HFFc6 (cell line): ENCODE results near the gene TENM4. TPM values are rescaled to one million over a fixed set of nuclear protein-coding genes. Genes with fewer than 3 reads are reported as not detected.
A peak's percentile ranks its signal among the peaks of the same experiment; 100 is the strongest.

Source experiments
- DNase-seq: peaks from one replicate; pipeline ENCODE4 v3.0.0-alpha.2; 2018
- H3K27ac Mint-ChIP-seq: 2 replicates; pipeline ENCODE4 v1.8.0; 2020; ENCODE audit warnings: mild to moderate bottlenecking, mixed read lengths
- H3K27me3 Mint-ChIP-seq: 2 replicates; pipeline ENCODE4 v1.8.0; 2021; ENCODE audit warnings: mild to moderate bottlenecking, moderate library complexity, mixed read lengths; ENCODE audit not compliant: insufficient read depth
- H3K36me3 Mint-ChIP-seq: 2 replicates; pipeline ENCODE4 v1.8.0; 2021; ENCODE audit warnings: low read depth, mixed read lengths
- H3K4me1 Mint-ChIP-seq: 2 replicates; pipeline ENCODE4 v1.8.0; 2020; ENCODE audit warnings: low read depth, mixed read lengths
- H3K4me3 Mint-ChIP-seq: 2 replicates; pipeline ENCODE4 v1.8.0; 2020; ENCODE audit warnings: mild to moderate bottlenecking, moderate library complexity, mixed read lengths
- H3K9me3 Mint-ChIP-seq: 2 replicates; pipeline ENCODE4 v1.8.0; 2020; ENCODE audit warnings: mild to moderate bottlenecking, mixed read lengths
- total RNA-seq, 6 experiments: library from RNA; stranded (reverse); fragmentation: NEBNext Ultra II Directional; extraction: Animal tissue kit (Norgen Biotek cat#: 25700); gene quantifications; 2 replicates in 1 of 6; 3 replicates in 5 of 6; pipeline ENCODE4 v1.2.3, GENCODE V29; 2021
- TF ChIP-seq, protein P1 (sequence below): fragments of 200-600 bp; sonication (generic); IDR thresholded peaks from 2 replicates; pipeline ENCODE4 v1.5.0; 2021; ENCODE audit warnings: antibody characterized with exemption, mild to moderate bottlenecking

The TENM4 gene
- total RNA-seq, 6 experiments from 2014 or later: 20.9 to 45.5 (median 26.5) TPM

DNA sequence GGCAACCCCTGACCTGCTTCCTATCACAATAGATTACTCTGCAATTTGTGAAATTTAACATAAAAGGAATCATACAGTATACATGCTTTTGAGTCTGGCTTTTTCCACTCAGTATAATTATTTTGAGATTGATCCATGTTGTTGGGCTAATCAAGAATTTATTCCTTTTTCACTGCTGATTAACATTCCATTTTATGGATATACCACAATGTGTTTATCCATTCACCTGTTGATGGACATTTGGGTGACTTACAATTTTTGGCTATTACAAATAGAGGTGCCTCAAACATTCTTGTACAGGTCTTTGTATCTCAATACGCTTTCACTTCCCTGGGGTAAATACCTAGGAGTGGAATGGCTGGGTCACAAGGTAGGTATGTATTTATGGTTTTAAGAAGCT lies 24.9 kb downstream of the TENM4 start:
- H3K27me3 Mint-ChIP-seq: no peaks in the 10 kb centered on the region
- TF ChIP-seq, protein P1, sequence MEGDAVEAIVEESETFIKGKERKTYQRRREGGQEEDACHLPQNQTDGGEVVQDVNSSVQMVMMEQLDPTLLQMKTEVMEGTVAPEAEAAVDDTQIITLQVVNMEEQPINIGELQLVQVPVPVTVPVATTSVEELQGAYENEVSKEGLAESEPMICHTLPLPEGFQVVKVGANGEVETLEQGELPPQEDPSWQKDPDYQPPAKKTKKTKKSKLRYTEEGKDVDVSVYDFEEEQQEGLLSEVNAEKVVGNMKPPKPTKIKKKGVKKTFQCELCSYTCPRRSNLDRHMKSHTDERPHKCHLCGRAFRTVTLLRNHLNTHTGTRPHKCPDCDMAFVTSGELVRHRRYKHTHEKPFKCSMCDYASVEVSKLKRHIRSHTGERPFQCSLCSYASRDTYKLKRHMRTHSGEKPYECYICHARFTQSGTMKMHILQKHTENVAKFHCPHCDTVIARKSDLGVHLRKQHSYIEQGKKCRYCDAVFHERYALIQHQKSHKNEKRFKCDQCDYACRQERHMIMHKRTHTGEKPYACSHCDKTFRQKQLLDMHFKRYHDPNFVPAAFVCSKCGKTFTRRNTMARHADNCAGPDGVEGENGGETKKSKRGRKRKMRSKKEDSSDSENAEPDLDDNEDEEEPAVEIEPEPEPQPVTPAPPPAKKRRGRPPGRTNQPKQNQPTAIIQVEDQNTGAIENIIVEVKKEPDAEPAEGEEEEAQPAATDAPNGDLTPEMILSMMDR: no peak

DNA sequence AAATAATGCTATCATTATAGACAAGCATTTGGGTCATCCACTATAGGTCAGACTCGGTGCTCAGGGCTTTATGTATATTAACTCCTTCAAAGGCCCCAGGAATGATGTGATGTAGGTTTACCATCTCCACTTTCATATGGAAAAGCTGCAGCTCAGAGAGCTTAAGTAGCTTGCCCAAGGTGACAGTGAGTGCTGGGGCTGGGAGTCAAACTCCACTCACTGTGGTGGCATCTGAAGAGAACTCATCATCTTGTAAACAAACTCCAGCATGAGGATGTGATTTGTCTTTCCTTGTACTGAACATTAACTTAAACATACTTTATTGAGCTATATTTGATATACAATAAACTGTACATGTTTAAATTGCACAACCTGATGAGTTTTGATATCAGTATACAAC lies 25.4 kb downstream of the TENM4 start:
- Mint-ChIP-seq H3K36me3 (peaks cover 21% of the 10 kb centered on the region), H3K27me3 (no peaks in the 10 kb centered on the region), H3K9me3 (no peaks in the 10 kb centered on the region), H3K4me3 (peak overlapping the region; percentile 83), H3K4me1 (peaks cover 93% of the 10 kb centered on the region), H3K27ac (peak overlapping the region; percentile 95)
- TF ChIP-seq, protein P1: no peak
- peak; percentile 39 for DNase-seq

More for the DNA sequence above, 24.9 kb downstream of the TENM4 start:
- DNase-seq: no peak
- Mint-ChIP-seq H3K4me1 (peaks cover 96% of the 10 kb centered on the region), H3K36me3 (peaks cover 21% of the 10 kb centered on the region), H3K4me3 (peak overlapping the region; percentile 83; the same call in 1 of the 2 replicates), H3K27ac (peak overlapping the region; percentile 95), H3K9me3 (no peaks in the 10 kb centered on the region)

DNA sequence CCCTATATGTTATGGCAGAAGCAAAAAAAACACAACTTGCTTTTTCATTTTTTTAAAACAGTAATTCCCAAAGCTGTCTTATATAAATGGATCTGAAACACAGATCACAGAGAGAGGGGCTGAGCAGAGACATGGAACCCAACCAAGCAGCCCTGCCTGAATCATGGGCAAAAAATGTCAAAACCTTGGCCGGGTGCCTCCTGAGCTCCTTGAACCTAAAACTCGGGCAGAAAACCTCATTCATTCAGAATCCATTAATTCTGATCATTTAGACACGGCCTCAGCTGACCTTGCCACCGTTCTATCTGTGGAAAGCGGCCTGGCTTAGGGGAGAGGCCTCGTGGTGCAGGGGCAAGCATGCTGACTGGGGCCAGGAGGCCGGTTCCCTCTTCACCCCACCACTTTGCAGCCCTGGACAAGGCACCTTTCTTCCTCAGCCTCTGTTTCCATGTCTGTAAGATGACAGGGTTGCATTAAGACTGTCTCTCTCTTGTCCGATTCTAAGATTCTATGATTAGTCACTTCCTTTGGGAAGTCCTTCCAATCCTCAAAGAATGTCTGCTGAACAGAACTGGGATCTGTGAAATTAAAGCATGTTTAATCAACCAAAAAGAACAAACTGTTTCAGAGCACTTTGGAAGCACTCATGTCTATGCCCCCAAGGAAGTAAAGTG lies 26.0 kb downstream of the TENM4 start:
- Mint-ChIP-seq H3K9me3 (no peaks in the 10 kb centered on the region), H3K27me3 (no peaks in the 10 kb centered on the region), H3K36me3 (peaks cover 21% of the 10 kb centered on the region), H3K4me3 (peak overlapping the region; percentile 83), H3K4me1 (peaks cover 86% of the 10 kb centered on the region), H3K27ac (peak overlapping the region; percentile 95)
- peak; percentile 73 for DNase-seq
- TF ChIP-seq, protein P1: no peak

DNA sequence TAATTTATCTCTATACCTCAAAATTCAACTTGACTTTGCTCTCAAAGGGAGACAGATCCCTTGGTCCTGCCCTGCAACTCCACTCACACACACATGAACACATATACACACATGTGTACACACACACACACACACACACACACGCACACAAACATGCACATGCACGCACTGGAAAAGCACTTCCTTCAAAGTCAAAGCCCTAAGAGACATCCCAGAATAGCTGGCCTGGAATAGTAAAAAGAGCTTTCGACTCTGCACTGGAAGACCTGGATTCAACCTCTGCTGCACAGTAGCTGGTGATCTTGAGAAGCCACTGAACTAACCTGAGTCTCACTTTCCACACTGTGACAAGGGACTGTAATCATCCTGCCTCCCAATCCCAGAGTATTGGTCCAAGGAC lies 26.8 kb downstream of the TENM4 start:
- TF ChIP-seq, protein P1: no peak
- Mint-ChIP-seq H3K9me3 (no peaks in the 10 kb centered on the region), H3K4me1 (peaks cover 79% of the 10 kb centered on the region), H3K4me3 (peak overlapping the region; percentile 83), H3K27me3 (no peaks in the 10 kb centered on the region), H3K27ac (peak overlapping the region; percentile 95), H3K36me3 (peaks cover 21% of the 10 kb centered on the region)
- DNase-seq: no peak

DNA sequence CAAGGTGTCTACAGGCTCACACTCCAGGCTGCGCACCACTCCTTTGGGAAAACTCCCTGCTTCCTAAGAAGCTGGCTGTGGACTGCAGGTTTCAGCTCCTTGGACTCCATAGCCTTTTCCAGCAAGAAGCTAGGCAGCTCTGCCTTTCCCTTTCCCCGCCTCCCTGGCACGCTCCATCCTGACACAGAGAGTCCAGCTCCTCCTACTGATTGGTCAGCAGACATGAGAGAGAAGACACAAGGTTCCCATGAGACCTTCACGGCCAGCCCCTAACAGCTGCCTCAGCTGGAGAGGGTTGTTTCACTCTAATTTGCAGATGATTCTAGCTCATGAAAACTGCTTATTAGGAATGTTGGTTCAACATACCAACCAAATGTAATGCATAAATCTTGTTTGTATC lies 27.6 kb downstream of the TENM4 start:
- H3K9me3 Mint-ChIP-seq: no peaks in the 10 kb centered on the region
- peaks cover 16% of the 10 kb centered on the region for H3K36me3 Mint-ChIP-seq
- TF ChIP-seq, protein P1: no peak
- H3K4me3 Mint-ChIP-seq: peak overlapping the region; percentile 83
- peak; percentile 88 for DNase-seq
- peak overlapping the region; percentile 95 for H3K27ac Mint-ChIP-seq
- peaks cover 71% of the 10 kb centered on the region for H3K4me1 Mint-ChIP-seq
- no peaks in the 10 kb centered on the region for H3K27me3 Mint-ChIP-seq
